A673 (cell line): ENCODE results near the gene ACTL9. TPM values are rescaled to one million over a fixed set of nuclear protein-coding genes. Genes with fewer than 3 reads are reported as not detected.

Experiments
- BruUV-seq: library from RNA; stranded (reverse); fragments of 400-500 nt; replicated peaks from 2 replicates; lab custom pipeline; 2021; lab: Mats Ljungman, UMichigan
- CTCF ChIA-PET: fragments of 300-600 bp; sonication (Branson Sonifier 250); formaldehyde crosslinking; loops from one replicate; lab custom pipeline; 2022; ENCODE audit warnings: antibody characterized with exemption; lab: Charles Lee
- POLR2A ChIA-PET: fragments of 300-600 bp; sonication (Branson Sonifier 250); formaldehyde crosslinking; loops from one replicate; lab custom pipeline; 2022; ENCODE audit warnings: antibody characterized with exemption; ENCODE audit not compliant: low non-redundant PET; lab: Charles Lee
- DNase-seq: peaks from one replicate; pipeline ENCODE4 v3.0.0-alpha.2; 2015; ENCODE audit warnings: low spot score
- H3K27ac ChIP-seq: fragments of 200-600 bp; sonication (generic); 2 replicates; pipeline ENCODE4 v1.5.1; 2016; ENCODE audit warnings: mixed run types, low read depth, mild to moderate bottlenecking, mixed read lengths, antibody characterized with exemption, low read length; ENCODE audit not compliant: poor library complexity, severe bottlenecking
- H3K27me3 ChIP-seq: fragments of 200-600 bp; sonication (generic); replicated peaks from 2 replicates; pipeline ENCODE4 v1.6.1; 2017; ENCODE audit warnings: mixed run types, low read depth, mild to moderate bottlenecking, mixed read lengths, antibody characterized with exemption, low read length; ENCODE audit not compliant: insufficient read depth, poor library complexity
- H3K36me3 ChIP-seq: fragments of 200-600 bp; sonication (generic); 2 replicates; pipeline ENCODE4 v1.6.1; 2016; ENCODE audit warnings: mixed run types, mild to moderate bottlenecking, mixed read lengths, antibody characterized with exemption, low read length; ENCODE audit not compliant: insufficient read depth, poor library complexity, severe bottlenecking
- H3K4me1 ChIP-seq: fragments of 200-600 bp; sonication (generic); 2 replicates; pipeline ENCODE4 v1.6.1; 2017; ENCODE audit warnings: mixed run types, mild to moderate bottlenecking, mixed read lengths, antibody characterized with exemption, low read length; ENCODE audit not compliant: insufficient read depth, poor library complexity, severe bottlenecking
- H3K4me3 ChIP-seq: fragments of 200-600 bp; sonication (generic); 2 replicates; pipeline ENCODE4 v1.5.1; 2016; ENCODE audit warnings: low read depth, mixed run types, mild to moderate bottlenecking, mixed read lengths, low read length; ENCODE audit not compliant: poor library complexity, severe bottlenecking
- H3K9me3 ChIP-seq: fragments of 200-600 bp; sonication (generic); 2 replicates; pipeline ENCODE4 v1.6.1; 2016; ENCODE audit warnings: mixed run types, low read depth, mild to moderate bottlenecking, mixed read lengths, antibody characterized with exemption, low read length; ENCODE audit not compliant: poor library complexity, severe bottlenecking
- CTCF ChIP-seq: fragments of 300-800, 200-600 bp; sonication (generic); conservative IDR thresholded peaks from 2 replicates; pipeline ENCODE4 v1.5.1; 2017; ENCODE audit warnings: low read depth, mild to moderate bottlenecking, antibody characterized with exemption, low read length, moderate library complexity, mixed read lengths
- EZH2 ChIP-seq: fragments of 200-600 bp; sonication (generic); IDR thresholded peaks from 2 replicates; pipeline ENCODE4 v1.6.1; 2017; ENCODE audit warnings: borderline replicate concordance, low read depth, mild to moderate bottlenecking, mixed read lengths, antibody characterized with exemption, low read length; ENCODE audit not compliant: poor library complexity, severe bottlenecking
- intact Hi-C: fragments of 100-400 bp; cut with micrococcal nuclease; formaldehyde crosslinking; loops from one replicate; pipeline ENCODE4 v1.10.0; 2022; ENCODE audit not compliant: unreplicated experiment
- total RNA-seq: library from RNA; stranded (reverse); gene quantifications from 2 replicates; pipeline ENCODE4 v1.2.3, GENCODE V29; 2021

The ACTL9 gene
- total RNA-seq, 1 experiment from 2014 or later, result not detected

- DNase-seq, result no peak
- Histone ChIP-seq H3K9me3 (no peaks in the 10 kb centered on the region), H3K4me1 (no peaks in the 10 kb centered on the region), H3K27ac (no peak overlapping the region), H3K27me3 (peaks cover 6% of the 10 kb centered on the region), H3K36me3 (no peaks in the 10 kb centered on the region), H3K4me3 (no peak overlapping the region)
- TF ChIP-seq EZH2, result no peak
- no peak for TF ChIP-seq CTCF
- intact Hi-C loops, result no loop called here
- ChIA-PET CTCF (no interaction called here), POLR2A (no interaction called here)
- no TSS peak for BruUV-seq
Observed at GRCh38 chr19:8673276-8673891, 25.2 kb downstream of the ACTL9 start.

GRCh38 chr19:8666814-8667405, 31.7 kb downstream of the ACTL9 start:
- intact Hi-C loops, result no loop called here
- no peaks in the 10 kb centered on the region for H3K9me3 ChIP-seq
- DNase-seq, result no peak
- no peak overlapping the region for H3K4me3 ChIP-seq
- ChIA-PET POLR2A (no interaction called here), CTCF (no interaction called here)
- no peaks in the 10 kb centered on the region for H3K27me3 ChIP-seq
- no peaks in the 10 kb centered on the region for H3K36me3 ChIP-seq
- peaks cover 8% of the 10 kb centered on the region for H3K4me1 ChIP-seq
- BruUV-seq, result no TSS peak
- no peak overlapping the region for H3K27ac ChIP-seq
- TF ChIP-seq CTCF (no peak), EZH2 (no peak)

- peaks cover 8% of the 10 kb centered on the region for H3K4me1 ChIP-seq
- H3K27ac ChIP-seq, result no peak overlapping the region
- BruUV-seq, result no TSS peak
- no peak for DNase-seq
- no peaks in the 10 kb centered on the region for H3K27me3 ChIP-seq
- H3K4me3 ChIP-seq, result no peak overlapping the region
- CTCF ChIA-PET, result no interaction called here
- no peaks in the 10 kb centered on the region for H3K36me3 ChIP-seq
- intact Hi-C loops, result no loop called here
- H3K9me3 ChIP-seq, result no peaks in the 10 kb centered on the region
- POLR2A ChIA-PET, result no interaction called here
- TF ChIP-seq CTCF, result no peak
- TF ChIP-seq EZH2, result no peak
Observed at GRCh38 chr19:8665468-8666213, 33.0 kb downstream of the ACTL9 start.
